Measurements from ENCODE around the gene PPP1R1C.

DNA sequence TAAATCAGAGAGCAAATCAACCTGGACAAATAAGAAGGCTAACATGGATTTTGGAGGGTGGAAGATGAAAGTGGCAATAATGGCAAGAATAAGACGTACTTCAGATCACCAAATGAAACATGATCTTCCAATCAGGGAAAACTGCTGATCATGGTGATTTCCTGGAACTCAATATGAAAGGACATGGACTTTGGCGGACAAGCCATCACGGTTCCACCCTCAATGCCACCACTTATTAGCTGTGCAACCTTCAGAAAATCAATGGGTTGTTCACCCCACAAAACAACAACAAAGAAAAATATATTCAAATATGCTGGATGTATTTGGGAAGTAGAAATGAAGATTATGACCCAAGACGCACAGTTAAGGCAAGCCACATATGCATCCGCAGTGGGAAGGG is 81.7 kb downstream of the PPP1R1C start:
- TF ChIP-seq, protein P1, sequence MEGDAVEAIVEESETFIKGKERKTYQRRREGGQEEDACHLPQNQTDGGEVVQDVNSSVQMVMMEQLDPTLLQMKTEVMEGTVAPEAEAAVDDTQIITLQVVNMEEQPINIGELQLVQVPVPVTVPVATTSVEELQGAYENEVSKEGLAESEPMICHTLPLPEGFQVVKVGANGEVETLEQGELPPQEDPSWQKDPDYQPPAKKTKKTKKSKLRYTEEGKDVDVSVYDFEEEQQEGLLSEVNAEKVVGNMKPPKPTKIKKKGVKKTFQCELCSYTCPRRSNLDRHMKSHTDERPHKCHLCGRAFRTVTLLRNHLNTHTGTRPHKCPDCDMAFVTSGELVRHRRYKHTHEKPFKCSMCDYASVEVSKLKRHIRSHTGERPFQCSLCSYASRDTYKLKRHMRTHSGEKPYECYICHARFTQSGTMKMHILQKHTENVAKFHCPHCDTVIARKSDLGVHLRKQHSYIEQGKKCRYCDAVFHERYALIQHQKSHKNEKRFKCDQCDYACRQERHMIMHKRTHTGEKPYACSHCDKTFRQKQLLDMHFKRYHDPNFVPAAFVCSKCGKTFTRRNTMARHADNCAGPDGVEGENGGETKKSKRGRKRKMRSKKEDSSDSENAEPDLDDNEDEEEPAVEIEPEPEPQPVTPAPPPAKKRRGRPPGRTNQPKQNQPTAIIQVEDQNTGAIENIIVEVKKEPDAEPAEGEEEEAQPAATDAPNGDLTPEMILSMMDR (IDR thresholded peaks at IDR 0.05): no peak
- no peak for TF ChIP-seq POLR2A (IDR thresholded peaks at IDR 0.05)
- TF ChIP-seq EP300 (IDR thresholded peaks at IDR 0.05): no peak
- TF ChIP-seq POLR2AphosphoS5 (IDR thresholded peaks at IDR 0.05): no peak
